Pulmonary artery endothelial cell (primary cell): ENCODE results near the gene FBXL17. TPM values are rescaled to one million over a fixed set of nuclear protein-coding genes. Genes with fewer than 3 reads are reported as not detected.
"Not testable (repeated sequence)": the region's sequence is repeated elsewhere in the genome, so short reads cannot be mapped to it uniquely, and the experiment has no call there.

Source experiments
- DNase-seq: peaks from one replicate; pipeline ENCODE4 v3.0.0-alpha.2; 2011; ENCODE audit warnings: low read depth, low spot score
- total RNA-seq: library from RNA; depleted of rRNA; stranded (reverse); fragments of >200 nt; gene quantifications from 2 replicates; pipeline ENCODE4 v1.2.3, GENCODE V29; 2014

The FBXL17 gene
- total RNA-seq, 1 donor from 2014 or later = 4.6 TPM

DNA sequence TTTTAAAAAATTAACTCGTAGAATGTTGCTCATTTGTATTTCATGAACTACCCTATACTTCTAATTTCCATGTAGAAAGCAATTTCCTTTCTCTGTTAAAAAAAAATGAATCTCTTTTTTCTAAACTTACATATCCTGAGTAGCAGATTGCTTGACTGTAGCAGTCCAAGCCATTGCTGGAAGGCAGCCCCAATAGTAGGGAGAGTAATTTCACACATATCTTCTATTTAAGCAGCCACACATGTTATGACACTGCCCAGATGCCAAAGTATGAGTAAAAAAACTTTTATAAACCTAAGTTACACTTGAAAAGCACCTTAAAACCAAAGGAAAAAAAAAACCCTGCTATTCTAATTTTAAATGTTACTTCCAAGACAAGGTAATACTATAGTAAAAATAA, 69.6 kb downstream of the FBXL17 start:
- DNase-seq = no peak

DNA sequence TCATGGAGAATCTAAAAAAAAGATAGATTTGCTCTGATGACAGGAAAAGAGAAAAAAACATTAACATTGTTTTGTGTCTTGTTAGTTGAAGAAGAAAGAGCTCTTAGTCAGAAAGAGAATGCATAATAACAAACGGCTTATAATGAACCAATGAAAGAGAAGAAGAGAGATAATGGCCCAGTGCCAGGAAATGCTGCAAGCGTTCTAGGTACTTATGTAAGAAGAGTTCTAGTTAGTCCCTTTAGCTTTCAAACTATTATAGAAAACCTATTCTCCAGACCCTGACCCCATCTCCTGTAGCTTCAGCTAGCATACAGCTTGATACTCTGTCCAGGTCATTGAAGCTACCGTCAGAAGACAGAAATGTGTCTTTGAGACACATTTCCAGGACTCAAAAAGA, 70.2 kb downstream of the FBXL17 start:
- no peak for DNase-seq

GRCh38 chr5:108303611-108304010, 78.3 kb downstream of the FBXL17 start:
- DNase-seq = no peak

- DNase-seq = no peak
These were observed 78.8 kb downstream of the FBXL17 start for GRCh38 chr5:108303086-108303485.

GRCh38 chr5:108297042-108297601, 84.8 kb downstream of the FBXL17 start:
- DNase-seq = no peak

- peak; percentile 36 for DNase-seq
These were observed 86.1 kb downstream of the FBXL17 start for GRCh38 chr5:108295578-108296368.

DNA sequence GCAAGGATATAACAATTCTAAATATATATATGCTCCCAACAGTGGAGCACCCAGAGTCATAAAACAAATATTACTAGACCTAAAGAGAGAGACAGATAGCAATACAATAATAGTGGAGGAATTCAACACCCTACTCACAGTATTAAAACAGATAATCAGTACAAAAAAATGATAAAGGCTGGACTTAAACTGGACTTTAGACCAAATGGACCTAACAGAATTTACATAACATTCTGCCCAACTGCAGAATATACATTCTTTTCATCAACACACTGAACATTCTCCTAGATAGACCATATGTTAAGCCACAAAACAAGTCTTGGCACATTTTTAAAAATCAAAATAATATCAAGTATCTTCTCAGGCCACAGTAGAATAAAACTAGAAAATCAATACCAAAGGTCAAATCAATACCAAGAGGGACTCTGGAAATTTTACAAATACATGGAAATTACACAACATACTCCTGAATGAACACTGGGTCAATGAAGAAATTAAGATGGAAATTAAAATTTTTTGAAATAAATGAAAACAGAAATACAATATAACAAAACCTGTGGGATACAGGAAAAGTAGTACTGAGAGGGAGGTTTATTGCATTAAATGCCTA, 100.8 kb downstream of the FBXL17 start:
- DNase-seq = no peak

GRCh38 chr5:108280248-108280647, 101.7 kb downstream of the FBXL17 start:
- no peak for DNase-seq

DNA sequence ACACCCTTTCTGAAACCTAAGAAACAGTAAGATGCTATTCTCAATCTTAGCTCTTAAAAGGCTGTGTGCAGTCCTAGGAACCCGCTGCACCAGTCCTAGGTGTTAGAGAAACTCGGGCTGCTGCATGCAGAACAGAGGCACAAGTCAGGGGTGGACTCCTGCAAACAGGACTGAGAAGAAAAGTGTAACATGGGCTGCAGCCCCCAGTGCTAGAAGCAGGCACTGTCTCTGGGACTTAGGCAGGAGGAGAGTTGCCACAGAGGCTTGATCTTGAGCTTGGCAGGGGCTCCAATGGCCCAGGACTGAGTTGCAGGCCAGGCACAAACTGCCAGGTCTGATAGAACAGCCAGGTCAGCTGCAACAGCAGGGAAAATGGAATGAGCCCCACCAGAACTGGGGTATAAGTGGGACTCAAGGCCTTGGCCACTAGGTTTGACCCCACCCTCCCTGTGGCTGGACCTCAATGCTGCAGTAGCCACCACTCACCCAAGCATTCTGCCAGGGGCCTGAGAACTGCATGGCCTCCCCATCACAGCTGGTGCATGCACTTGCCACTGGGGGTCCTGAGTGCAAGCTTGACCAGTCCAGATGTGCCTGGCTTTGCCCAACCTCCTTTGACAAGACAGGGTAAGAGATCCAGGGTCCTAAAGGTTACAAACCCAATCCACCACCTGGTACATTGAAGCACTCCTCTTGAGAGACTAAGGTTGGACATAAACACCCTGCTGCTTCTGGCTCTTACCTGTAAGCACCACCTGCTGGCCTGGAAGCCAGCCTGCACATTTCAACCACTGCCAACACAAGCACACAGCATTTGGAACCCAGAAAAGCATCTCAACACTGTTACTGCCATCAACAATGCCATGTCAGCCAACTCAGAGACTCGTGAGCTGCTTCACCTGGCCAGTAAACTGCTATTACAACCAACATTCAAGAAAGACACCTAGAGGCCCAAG, 103.3 kb downstream of the FBXL17 start:
- no peak for DNase-seq

DNA sequence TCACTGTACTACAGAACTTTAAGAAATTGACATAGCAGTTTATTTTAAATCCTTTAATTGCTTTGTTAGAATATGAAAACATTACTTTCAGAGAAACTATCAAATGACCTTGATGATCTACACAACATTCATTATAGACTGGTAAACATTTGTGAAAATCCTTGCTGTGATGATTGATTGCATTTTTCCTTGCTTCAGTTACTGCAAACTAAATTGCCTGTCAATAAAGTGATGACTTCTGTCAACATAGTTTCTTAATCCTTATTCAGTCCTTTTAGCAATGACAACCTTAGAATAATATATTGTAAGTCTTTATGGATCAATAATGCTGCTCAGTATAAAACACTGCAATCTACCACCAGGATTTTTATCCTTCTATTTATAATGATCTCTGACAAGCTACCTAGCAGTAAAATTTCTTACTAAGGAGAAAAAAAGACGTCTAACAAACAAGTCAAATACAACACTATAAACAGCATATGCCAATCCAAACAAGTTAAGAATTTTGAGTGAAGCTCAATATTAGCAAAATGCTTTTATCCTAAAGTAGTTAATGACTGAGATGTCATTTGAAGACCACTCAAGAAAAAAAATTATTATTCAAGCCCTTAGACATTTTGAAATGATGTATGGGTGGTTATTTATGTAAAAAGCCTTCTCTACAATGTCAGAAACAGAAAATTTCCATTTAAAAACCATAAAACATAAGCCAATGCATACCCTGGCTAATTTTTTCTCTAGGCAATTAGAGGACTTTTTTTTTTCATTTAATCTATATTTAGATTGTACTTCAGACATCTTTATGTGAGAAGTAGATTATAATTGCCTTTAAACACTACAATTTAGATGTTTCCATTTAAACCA, 105.5 kb downstream of the FBXL17 start:
- no peak for DNase-seq

DNA sequence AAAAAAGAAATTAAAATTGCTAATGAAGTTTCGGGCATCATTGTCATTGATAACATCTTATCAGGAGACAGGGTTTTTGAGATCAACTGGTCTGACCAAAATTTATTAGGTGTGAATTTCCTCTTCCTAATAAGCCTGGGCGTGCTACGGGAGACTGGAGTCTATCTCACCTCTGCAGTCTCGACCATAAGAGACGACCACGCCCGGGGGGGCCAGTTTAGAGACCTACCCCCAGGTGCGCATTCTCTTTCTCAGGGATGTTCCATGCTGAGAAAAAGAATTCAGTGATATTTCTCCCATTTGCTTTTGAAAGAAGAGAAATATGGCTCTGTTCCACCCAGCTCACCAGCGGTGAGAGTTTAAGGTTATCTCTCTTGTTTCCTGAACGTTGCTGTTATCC, 107.8 kb downstream of the FBXL17 start:
- DNase-seq = not testable (repeated sequence)

- DNase-seq = no peak
These were observed 110.8 kb downstream of the FBXL17 start for GRCh38 chr5:108271127-108271526.

DNA sequence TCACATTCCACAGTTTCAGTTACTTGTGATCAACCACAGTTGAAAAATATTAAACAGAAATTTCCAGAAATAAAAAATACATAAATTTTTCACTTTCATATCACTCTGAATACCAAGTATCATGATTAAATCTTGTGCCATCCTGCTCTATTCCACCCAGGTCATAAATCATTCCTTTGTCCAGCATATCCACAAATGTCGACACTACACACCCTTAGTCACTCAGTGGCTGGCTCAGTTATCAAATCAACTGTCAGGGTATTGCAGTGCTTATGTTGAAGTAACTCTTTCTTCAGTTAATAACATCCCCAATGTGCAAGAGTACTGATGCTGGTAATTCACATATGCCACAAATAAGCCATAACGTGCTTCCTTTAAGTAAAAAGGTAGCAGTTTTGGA, 115.7 kb downstream of the FBXL17 start:
- no peak for DNase-seq

DNA sequence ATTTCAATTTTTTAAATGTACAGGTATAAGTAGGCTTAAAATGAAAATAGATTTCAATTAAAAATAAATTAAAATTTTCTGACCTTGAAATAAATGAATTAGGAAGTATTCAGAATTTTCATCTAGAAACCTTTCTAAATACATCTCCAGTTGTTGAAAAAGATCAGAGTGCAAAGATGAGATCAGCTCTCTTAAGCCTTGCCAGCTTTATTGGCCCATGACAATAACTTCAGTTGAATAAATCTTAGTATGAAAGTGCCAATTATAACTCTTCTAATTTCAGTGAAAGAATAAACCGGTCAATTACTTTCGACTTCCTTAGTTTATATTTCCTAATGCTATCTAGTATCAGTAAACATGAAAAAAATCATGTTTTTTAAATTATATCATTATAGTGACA, 117.4 kb downstream of the FBXL17 start:
- no peak for DNase-seq

GRCh38 chr5:108263338-108263737, 118.6 kb downstream of the FBXL17 start:
- no peak for DNase-seq

GRCh38 chr5:108260858-108261170, 121.1 kb downstream of the FBXL17 start:
- no peak for DNase-seq

DNA sequence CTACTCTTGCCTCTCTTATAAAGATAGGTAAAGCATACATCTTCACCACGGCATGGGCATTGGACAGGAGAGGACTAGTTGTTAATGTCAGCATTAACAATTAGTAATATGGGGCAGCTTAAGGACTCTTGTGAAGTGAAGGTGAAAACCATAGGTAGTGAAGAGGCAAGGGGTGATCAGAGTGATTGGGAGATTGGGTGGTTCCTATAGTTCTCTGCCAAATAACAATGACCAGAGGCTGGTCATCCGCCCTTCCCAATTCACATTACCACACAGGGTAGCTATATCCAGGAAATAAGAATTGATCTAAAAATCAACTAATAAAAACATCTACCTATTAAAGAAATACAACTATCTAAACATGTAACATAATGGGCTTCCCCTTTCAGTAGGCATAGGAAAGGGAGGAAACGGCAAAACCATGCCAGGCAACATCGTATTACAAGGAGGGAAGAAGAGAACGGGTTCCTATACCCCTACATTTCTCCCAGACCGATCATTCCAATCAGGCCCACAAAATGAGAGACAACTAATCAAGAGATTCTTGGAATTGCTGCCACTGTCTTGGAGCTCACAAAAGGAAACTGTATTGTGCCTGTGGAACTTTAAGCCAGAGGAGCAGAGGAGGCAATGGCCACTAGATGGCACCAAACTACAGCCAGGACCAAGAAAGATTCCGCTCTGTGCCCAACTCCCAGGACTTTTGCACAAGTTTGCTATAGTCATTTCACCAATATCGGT, 121.6 kb downstream of the FBXL17 start:
- DNase-seq = peak; percentile 64

DNA sequence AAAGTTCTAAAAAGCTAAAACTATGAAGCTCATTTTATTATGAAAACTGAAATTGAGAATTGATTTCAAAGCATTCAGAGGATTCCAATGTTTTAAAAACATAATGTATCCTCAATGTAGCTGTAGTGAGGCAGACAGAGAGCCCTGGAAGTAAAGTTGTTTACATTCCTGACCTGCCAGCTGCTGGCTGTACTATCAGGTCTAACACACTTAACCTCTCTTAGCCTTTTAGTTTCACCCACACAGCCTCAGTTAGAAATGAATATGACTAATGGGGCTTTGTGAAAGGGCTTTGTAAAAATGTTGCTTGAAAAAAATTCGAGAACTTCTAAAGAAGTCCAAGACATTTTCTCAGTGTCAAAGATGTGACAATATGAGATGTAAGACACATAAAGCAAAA, 122.6 kb downstream of the FBXL17 start:
- peak; percentile 17 for DNase-seq

DNA sequence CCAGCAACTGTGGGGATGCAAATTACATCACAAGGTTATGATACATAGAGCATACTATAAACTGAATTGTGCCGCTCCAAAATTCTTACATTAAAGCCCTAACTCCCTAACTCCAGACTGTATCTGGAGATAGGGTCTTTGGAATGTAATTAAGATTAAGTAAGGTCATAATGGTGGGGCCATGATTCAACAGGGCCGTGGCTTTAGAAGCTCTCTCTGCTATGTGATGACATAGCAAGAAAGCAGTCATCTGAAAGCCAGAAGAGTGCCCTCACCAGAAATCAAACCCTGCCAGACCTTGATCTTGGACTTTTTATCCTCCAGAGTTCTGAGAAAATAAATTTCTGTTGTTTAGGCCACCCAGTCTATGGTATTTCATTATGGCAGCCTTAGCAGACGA, 123.9 kb downstream of the FBXL17 start:
- DNase-seq = no peak

DNA sequence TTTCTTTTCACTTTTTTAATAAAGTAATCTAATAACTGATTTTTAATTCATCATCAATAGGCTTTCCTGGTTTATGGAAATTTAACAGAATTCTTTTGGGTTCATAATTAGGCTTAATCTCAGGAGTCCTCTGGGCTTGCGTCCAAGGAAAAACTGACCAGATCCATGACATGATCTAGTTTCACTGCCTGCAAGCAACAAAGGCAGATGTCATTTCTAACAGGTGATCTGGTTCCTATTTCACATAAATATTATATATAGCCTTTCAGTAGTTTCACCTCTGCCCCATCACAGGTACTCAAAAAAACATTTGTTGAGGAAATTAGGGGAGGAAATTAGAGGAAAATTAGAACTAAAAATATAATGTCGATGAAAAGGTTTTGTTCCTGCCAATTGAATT, 126.4 kb downstream of the FBXL17 start:
- DNase-seq = no peak
